ENCODE measurements around the gene TNFRSF14. TPM values are rescaled to one million over a fixed set of nuclear protein-coding genes. Genes with fewer than 3 reads are reported as not detected.

Gene TNFRSF14
- total RNA-seq, 1 donor from 2014 or later, result 141 TPM

GRCh38 chr1:2606881-2607621 lies 50.9 kb downstream of the TNFRSF14 start:
- intact Hi-C loops (cut with DNase I), result no loop called here
- TF ChIP-seq CTCF (IDR thresholded peaks at IDR 0.05), result no peak
- Histone ChIP-seq H3K36me3 (no peaks in the 10 kb centered on the region), H3K9me3 (no peaks in the 10 kb centered on the region), H3K27ac (no peak overlapping the region), H3K4me1 (no peaks in the 10 kb centered on the region), H3K4me3 (no peak overlapping the region), H3K27me3 (no peaks in the 10 kb centered on the region)
- peak in 1 of 2 donors; percentile 53 for DNase-seq (ENCODE audit: low spot score in 2 of 2)

GRCh38 chr1:2607641-2608091 lies 51.5 kb downstream of the TNFRSF14 start:
- peak in 1 of 2 donors; percentile 55 for DNase-seq (ENCODE audit: low spot score in 2 of 2)
- Histone ChIP-seq H3K36me3 (no peaks in the 10 kb centered on the region), H3K9me3 (peaks cover 0 to under 1% of the 10 kb centered on the region in 2 donors), H3K27ac (no peak overlapping the region), H3K4me1 (no peaks in the 10 kb centered on the region), H3K4me3 (no peak overlapping the region), H3K27me3 (no peaks in the 10 kb centered on the region)
- no peak for TF ChIP-seq CTCF (IDR thresholded peaks at IDR 0.05)
- intact Hi-C loops (cut with DNase I), result no loop called here

- H3K27ac ChIP-seq, result no peak overlapping the region
- H3K4me3 ChIP-seq, result no peak overlapping the region
- no peaks in the 10 kb centered on the region for H3K27me3 ChIP-seq
- intact Hi-C loops (cut with DNase I), result no loop called here
- no peaks in the 10 kb centered on the region for H3K36me3 ChIP-seq
- peak in 1 of 2 donors; percentile 55 for DNase-seq (ENCODE audit: low spot score in 2 of 2)
- TF ChIP-seq CTCF (IDR thresholded peaks at IDR 0.05), result no peak
- no peaks in the 10 kb centered on the region for H3K4me1 ChIP-seq
- peaks cover 0 to 10% of the 10 kb centered on the region in 2 donors for H3K9me3 ChIP-seq
These were observed 53.3 kb downstream of the TNFRSF14 start for GRCh38 chr1:2609319-2610035.

- no peaks in the 10 kb centered on the region for H3K4me1 ChIP-seq
- H3K4me3 ChIP-seq, result no peak overlapping the region
These were observed 54.1 kb downstream of the TNFRSF14 start for GRCh38 chr1:2610036-2610959.

More at GRCh38 chr1:2610036-2610959, 54.1 kb downstream of the TNFRSF14 start:
- DNase-seq (ENCODE audit: low spot score in 2 of 2), result peak in 1 of 2 donors; percentile 50
- no peak overlapping the region for H3K27ac ChIP-seq
- peaks cover 0 to 15% of the 10 kb centered on the region in 2 donors for H3K9me3 ChIP-seq
- no peaks in the 10 kb centered on the region for H3K27me3 ChIP-seq
- no peaks in the 10 kb centered on the region for H3K36me3 ChIP-seq
- TF ChIP-seq CTCF (IDR thresholded peaks at IDR 0.05), result no peak
- intact Hi-C loops (cut with DNase I), result no loop called here

Data from ascending aorta (tissue), 2 donors.